SU-DHL-6 (cell line): ENCODE measurements around the gene SLC16A12.

ENCODE experiments used
- H2AFZ ChIP-seq: fragments of 200-600 bp; sonication (generic); 2 replicates; pipeline ENCODE4 v1.6.1; 2014; ENCODE audit warnings: low read depth, mild to moderate bottlenecking, moderate library complexity, mixed read lengths, antibody characterized with exemption, low read length; ENCODE audit not compliant: severe bottlenecking
- H3F3A ChIP-seq: fragments of 200-600 bp; shearing (Covaris generic); 2 replicates; pipeline ENCODE4 v1.6.0; 2016; ENCODE audit warnings: antibody characterized with exemption, mild to moderate bottlenecking; ENCODE audit not compliant: insufficient read depth
- H3K27ac ChIP-seq: fragments of 200-600 bp; sonication (generic); 2 replicates; pipeline ENCODE4 v1.5.1; 2016; ENCODE audit warnings: low read depth, mild to moderate bottlenecking, low read length, moderate library complexity, mixed read lengths
- H3K27me3 ChIP-seq: fragments of 200-600 bp; sonication (generic), shearing (Covaris generic); 2 replicates; pipeline ENCODE4 v1.6.0; 2014; ENCODE audit warnings: mild to moderate bottlenecking, low read length
- H3K36me3 ChIP-seq: fragments of 200-600 bp; sonication (generic); 2 replicates; pipeline ENCODE4 v1.6.1; 2014; ENCODE audit warnings: mild to moderate bottlenecking, low read length, mixed read lengths
- H3K4me2 ChIP-seq: fragments of 300-600, 200-600 bp; shearing (Covaris generic), sonication (generic); 2 replicates; pipeline ENCODE4 v1.6.0; 2014; ENCODE audit warnings: low read length, low read depth, mild to moderate bottlenecking; ENCODE audit not compliant: poor library complexity, severe bottlenecking
- H3K4me3 ChIP-seq: fragments of 200-600 bp; sonication (generic); 2 replicates; pipeline ENCODE4 v1.5.1; 2014; ENCODE audit warnings: antibody characterized with exemption, low read length, mild to moderate bottlenecking, mixed read lengths; ENCODE audit not compliant: insufficient read depth, poor library complexity, severe bottlenecking
- H3K79me2 ChIP-seq: fragments of 200-600 bp; sonication (generic); 2 replicates; pipeline ENCODE4 v1.6.1; 2014; ENCODE audit warnings: mild to moderate bottlenecking, low read length, moderate library complexity; ENCODE audit not compliant: insufficient read depth
- H3K9ac ChIP-seq: fragments of 200-600 bp; sonication (generic); 2 replicates; pipeline ENCODE4 v1.7.0; 2014; ENCODE audit warnings: mild to moderate bottlenecking, low read length
- H3K9me2 ChIP-seq: fragments of 200-600 bp; sonication (generic); replicated peaks from 2 replicates; pipeline ENCODE4 v1.6.1; 2014; ENCODE audit warnings: low read length; ENCODE audit not compliant: insufficient read depth
- H3K9me3 ChIP-seq: fragments of 200-600 bp; sonication (generic); 2 replicates; pipeline ENCODE4 v1.6.1; 2014; ENCODE audit warnings: low read length, mixed read lengths; ENCODE audit not compliant: insufficient read depth
- H4K20me1 ChIP-seq: fragments of 200-600 bp; sonication (generic); 2 replicates; pipeline ENCODE4 v1.6.1; 2014; ENCODE audit warnings: low read depth, mild to moderate bottlenecking, antibody characterized with exemption, low read length, moderate library complexity, mixed read lengths
- EZH2phosphoT487 ChIP-seq: fragments of 200-600 bp; sonication (generic), shearing (Covaris generic); conservative IDR thresholded peaks from 2 replicates; pipeline ENCODE4 v1.6.1; 2018; ENCODE audit warnings: mild to moderate bottlenecking, antibody characterized with exemption, low read length, moderate library complexity, mixed read lengths
- TF ChIP-seq, protein P1 (sequence below): fragments of 200-600 bp; sonication (generic); IDR thresholded peaks from one replicate; pipeline ENCODE4 v1.5.1; 2017; ENCODE audit warnings: antibody characterized with exemption, mild to moderate bottlenecking, low read length, moderate library complexity; ENCODE audit not compliant: insufficient read depth, poor library complexity, severe bottlenecking

Gene SLC16A12

DNA sequence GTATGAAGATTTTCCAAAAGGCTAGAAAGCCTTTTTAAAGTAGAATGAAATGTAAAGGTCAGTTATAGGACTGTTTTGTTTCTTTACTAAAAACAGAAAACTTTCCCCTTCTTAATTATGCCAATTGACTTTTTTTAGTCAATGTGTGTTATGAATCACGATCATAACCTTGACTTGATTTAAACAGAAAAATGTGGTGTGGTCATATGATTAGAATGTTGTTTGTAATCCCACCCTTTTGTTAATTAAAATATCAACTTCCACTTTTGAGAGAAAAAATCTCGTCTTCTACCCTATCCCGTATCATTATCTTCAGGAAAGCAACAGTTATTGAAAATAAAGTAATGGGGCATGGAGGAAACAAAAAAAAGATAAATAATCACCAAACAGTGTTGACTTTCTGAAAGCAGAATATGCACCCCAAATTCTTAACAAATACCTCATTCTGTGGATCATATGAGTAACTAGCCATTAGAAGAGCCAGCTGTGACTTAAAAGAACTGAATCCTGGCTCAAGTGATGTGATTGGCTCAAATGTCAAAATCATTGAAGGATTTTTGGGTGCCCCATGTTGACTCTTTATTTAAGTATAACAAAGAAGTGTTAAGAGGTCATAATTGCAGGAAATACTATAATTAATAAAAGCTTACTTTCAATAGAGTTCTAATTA is 32.3 kb upstream of the SLC16A12 start:
- H3K27me3 ChIP-seq: no peaks in the 10 kb centered on the region
- H3K9me2 ChIP-seq: no peaks in the 10 kb centered on the region
- no peaks in the 10 kb centered on the region for H3K79me2 ChIP-seq
- H4K20me1 ChIP-seq: no peaks in the 10 kb centered on the region
- no peaks in the 10 kb centered on the region for H3K36me3 ChIP-seq
- H3F3A ChIP-seq: no peaks in the 10 kb centered on the region
- H2AFZ ChIP-seq: no peak overlapping the region
- no peak overlapping the region for H3K4me2 ChIP-seq
- H3K9me3 ChIP-seq: no peaks in the 10 kb centered on the region
- H3K4me3 ChIP-seq: no peak overlapping the region
- H3K27ac ChIP-seq: no peak overlapping the region
- H3K9ac ChIP-seq: no peak overlapping the region
- no peak for TF ChIP-seq EZH2phosphoT487

DNA sequence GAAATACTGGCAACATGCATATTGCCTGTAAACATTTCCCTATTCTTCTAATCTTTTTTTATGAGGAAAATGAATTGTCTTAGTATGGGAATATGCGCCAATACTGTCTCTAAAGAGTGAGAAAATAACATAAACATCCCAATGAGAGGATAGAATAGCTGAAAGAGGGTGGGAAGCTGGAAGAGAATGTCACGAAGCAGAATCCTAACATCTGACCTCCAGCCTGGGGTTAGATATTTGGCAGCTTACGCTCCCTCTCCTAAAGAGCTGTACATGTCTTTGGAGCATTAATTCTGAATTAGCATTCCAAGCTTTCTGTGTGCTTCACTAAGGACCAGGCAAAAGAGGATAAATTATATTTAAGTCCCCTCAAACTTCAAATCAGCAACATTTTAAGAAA is 31.6 kb upstream of the SLC16A12 start:
- Histone ChIP-seq H3K27ac (no peak overlapping the region), H2AFZ (no peak overlapping the region), H3K9ac (no peak overlapping the region), H3K9me3 (no peaks in the 10 kb centered on the region), H3K36me3 (no peaks in the 10 kb centered on the region), H3K9me2 (no peaks in the 10 kb centered on the region), H3K27me3 (no peaks in the 10 kb centered on the region), H3F3A (no peaks in the 10 kb centered on the region), H3K79me2 (no peaks in the 10 kb centered on the region), H4K20me1 (no peaks in the 10 kb centered on the region), H3K4me3 (no peak overlapping the region), H3K4me2 (no peak overlapping the region)
- no peak for TF ChIP-seq EZH2phosphoT487
- TF ChIP-seq, protein P1, sequence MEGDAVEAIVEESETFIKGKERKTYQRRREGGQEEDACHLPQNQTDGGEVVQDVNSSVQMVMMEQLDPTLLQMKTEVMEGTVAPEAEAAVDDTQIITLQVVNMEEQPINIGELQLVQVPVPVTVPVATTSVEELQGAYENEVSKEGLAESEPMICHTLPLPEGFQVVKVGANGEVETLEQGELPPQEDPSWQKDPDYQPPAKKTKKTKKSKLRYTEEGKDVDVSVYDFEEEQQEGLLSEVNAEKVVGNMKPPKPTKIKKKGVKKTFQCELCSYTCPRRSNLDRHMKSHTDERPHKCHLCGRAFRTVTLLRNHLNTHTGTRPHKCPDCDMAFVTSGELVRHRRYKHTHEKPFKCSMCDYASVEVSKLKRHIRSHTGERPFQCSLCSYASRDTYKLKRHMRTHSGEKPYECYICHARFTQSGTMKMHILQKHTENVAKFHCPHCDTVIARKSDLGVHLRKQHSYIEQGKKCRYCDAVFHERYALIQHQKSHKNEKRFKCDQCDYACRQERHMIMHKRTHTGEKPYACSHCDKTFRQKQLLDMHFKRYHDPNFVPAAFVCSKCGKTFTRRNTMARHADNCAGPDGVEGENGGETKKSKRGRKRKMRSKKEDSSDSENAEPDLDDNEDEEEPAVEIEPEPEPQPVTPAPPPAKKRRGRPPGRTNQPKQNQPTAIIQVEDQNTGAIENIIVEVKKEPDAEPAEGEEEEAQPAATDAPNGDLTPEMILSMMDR: no peak

DNA sequence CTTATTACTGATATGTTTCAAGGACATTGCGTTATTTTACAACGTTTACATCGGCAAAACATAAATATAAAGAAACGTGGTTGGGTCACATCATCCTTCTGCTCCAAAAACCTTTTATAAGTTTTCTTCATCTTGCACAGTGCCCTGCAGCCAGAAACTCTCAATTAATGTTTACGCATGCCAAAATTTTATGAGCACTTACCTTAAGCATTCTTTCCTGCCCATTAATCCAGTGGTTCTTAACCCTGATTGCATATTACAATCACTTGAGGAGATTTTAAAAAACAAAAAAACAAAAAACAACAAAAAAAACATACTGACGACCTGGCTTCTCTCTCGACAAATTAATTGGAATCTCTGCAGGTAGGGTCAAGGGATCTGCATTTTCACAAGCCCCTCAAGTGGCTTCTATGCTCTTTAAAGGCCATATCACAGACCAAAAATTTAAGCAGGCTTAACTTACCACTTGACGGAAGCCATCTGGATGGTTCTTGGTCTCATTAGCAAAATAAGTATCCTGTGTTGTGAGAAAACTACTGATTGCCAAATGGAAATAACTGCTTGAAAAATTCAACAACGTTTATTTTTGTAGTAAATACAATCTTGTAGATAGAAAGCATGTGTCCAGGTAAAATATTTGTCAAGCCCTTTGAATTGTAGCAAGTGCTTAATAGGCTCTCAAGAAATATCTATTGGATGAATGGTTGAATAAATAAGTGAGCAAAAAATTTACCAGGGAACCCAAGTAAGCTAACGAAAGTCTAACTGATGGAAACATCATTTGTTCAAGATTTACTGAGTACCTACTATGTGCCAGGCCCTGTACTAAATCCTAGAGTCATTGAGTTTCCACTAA is 30.9 kb upstream of the SLC16A12 start:
- no peak overlapping the region for H3K4me3 ChIP-seq
- H3K9me3 ChIP-seq: no peaks in the 10 kb centered on the region
- H2AFZ ChIP-seq: no peak overlapping the region
- H3K9me2 ChIP-seq: no peaks in the 10 kb centered on the region
- no peaks in the 10 kb centered on the region for H4K20me1 ChIP-seq
- no peak for TF ChIP-seq EZH2phosphoT487
- TF ChIP-seq, protein P1: no peak
- no peaks in the 10 kb centered on the region for H3K79me2 ChIP-seq
- H3K27ac ChIP-seq: no peak overlapping the region
- no peaks in the 10 kb centered on the region for H3K27me3 ChIP-seq
- H3K36me3 ChIP-seq: no peaks in the 10 kb centered on the region
- no peak overlapping the region for H3K9ac ChIP-seq
- H3K4me2 ChIP-seq: no peak overlapping the region
- no peaks in the 10 kb centered on the region for H3F3A ChIP-seq

DNA sequence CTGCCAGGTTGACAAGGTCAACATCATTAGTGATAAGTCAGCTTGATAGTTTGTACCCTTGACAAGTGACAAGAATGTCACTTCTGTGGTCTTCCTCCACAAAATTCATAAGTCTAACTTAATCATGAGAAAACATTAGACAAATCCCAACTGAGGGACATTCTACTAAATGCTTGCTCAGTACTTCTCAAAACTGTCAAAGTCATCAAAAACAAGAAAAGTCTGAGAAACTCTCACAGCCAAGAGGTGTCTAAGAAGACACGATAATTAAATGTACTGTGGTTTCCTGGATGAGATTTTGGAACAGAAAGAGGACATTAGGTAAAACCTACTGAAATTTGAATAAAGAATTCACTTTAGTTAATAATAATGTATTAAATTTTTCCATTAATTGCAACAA is 29.8 kb upstream of the SLC16A12 start:
- H3K27ac ChIP-seq: no peak overlapping the region
- no peaks in the 10 kb centered on the region for H4K20me1 ChIP-seq
- H3K9ac ChIP-seq: no peak overlapping the region
- H3K27me3 ChIP-seq: no peaks in the 10 kb centered on the region
- H3K9me2 ChIP-seq: no peaks in the 10 kb centered on the region
- H3K4me3 ChIP-seq: no peak overlapping the region
- no peaks in the 10 kb centered on the region for H3K79me2 ChIP-seq
- no peaks in the 10 kb centered on the region for H3K36me3 ChIP-seq
- H3K4me2 ChIP-seq: no peak overlapping the region
- no peaks in the 10 kb centered on the region for H3K9me3 ChIP-seq
- TF ChIP-seq EZH2phosphoT487: no peak
- TF ChIP-seq, protein P1: no peak
- H2AFZ ChIP-seq: no peak overlapping the region
- no peaks in the 10 kb centered on the region for H3F3A ChIP-seq
